ENCODE measurements around the gene CFAP107. TPM values are rescaled to one million over a fixed set of nuclear protein-coding genes. Genes with fewer than 3 reads are reported as not detected.

The CFAP107 gene
- total RNA-seq, 1 donor from 2014 or later, result not detected

- DNase-seq, result no peak
Observed at GRCh38 chr1:12745126-12745991, 641 bp upstream of the CFAP107 start.

DNA sequence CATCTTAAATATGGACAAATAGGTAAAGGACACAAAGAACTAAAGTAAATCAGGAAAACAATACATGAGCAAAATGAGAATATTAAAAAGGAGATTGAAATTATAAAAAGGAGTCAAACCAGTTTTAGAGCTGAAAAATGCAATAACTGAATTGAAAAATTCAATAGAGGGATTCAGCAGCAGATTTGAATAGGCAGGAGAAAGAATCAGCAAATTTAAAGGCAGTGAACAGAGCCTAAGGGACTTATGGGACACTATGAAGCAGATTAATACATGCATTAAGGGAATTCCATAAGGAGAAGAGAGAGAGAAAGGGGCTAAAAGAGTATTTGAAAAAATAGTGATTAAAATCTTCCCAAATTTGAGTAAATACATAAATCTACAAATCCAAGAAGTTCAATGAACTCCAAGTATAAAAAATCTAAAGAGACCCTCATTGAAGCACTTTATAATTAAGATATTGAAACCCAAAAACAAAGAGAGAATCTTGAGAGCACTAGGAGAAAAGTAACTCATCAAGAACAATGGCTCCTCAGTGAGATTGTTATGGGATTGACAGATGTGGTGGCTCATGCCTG lies 2.9 kb downstream of the CFAP107 start:
- DNase-seq, result no peak

GRCh38 chr1:12754738-12755137 lies 8.7 kb downstream of the CFAP107 start:
- no peak for DNase-seq

DNA sequence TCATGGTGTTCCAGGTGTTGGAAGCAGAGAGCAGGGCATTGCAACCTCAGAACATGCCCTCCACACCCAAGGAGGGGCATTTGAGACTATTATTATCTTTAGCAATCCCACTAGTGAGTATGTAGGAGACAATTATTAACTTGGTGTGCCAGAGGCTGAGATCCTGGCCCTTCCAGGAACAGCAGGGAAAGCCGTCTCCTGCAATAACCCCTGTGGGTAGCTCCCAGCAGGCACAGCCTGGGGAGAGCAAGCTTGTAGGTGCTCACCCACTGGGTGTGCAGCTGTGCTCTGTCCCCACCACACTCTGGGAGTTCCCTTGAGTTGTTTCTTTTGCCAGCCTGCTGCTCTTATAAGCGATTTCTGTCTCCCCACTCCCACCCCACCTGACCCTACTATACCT lies 10.3 kb downstream of the CFAP107 start:
- no peak for DNase-seq

GRCh38 chr1:12756768-12757413 lies 10.9 kb downstream of the CFAP107 start:
- DNase-seq, result no peak

DNA sequence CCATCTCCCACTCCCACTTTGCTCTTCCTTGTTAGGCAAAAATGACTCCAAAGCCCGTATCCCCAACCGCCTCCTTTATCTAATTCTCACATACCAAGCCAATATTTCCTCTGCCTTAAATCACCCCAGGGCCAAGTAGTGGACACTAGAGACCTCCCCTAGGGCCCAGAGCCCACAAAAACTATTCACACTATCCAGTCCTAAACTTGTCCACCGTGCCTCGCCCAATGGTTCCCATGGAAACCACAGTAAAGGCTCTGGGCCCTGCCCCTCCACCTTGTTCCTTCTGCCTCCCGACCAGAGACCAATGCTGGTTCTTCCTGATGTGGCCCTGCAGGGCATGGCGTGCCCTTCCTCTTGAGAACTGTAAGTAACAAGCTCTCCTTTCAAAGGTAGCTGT lies 11.8 kb downstream of the CFAP107 start:
- no peak for DNase-seq

GRCh38 chr1:12760256-12760795 lies 14.3 kb downstream of the CFAP107 start:
- DNase-seq, result no peak

DNA sequence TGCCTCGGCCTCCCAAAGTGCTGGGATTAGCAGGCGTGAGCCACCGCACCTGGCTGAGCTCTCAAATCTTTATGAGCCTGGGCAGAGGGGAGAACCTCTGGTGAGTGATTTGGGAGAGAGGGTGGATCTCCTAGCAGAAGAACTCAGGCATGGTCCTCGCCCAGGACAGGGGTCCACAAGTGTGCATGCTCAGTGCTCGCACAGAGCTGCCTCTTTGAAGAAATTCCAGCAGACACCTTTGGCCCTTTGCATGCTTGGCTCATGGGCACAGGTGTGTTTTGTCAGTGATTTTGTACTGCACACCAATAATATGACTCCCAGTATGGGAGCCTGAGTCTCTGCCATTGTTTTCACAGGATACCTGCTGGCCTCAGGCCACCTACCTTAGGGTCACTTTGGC lies 15.8 kb downstream of the CFAP107 start:
- no peak for DNase-seq

- DNase-seq, result no peak
Observed at GRCh38 chr1:12762766-12763165, 16.8 kb downstream of the CFAP107 start.

GRCh38 chr1:12763479-12763878 lies 17.5 kb downstream of the CFAP107 start:
- DNase-seq, result no peak

DNA sequence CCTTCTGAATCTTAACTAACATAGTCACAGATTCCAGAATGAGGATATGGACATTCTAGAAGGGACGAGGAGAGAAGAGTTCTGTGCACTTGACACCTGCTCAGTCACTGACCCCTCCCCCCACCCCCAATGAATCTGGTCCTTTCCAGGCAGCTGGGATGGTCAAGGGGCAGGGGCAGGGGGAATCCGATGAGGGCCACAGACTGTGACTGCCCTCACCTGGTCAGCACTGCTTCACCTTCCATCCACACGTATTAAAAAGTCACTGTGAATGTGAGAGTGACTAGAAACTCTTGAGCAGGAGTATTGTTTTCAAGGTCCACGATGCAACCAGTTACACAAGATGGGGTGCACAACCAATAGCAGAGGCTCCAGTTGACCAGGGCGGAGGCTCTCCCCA lies 18.0 kb downstream of the CFAP107 start:
- no peak for DNase-seq

- DNase-seq, result no peak
Observed at GRCh38 chr1:12769031-12769430, 23.0 kb downstream of the CFAP107 start.

- no peak for DNase-seq
Observed at GRCh38 chr1:12769976-12770505, 24.0 kb downstream of the CFAP107 start.

- DNase-seq, result no peak
Observed at GRCh38 chr1:12770620-12771019, 24.6 kb downstream of the CFAP107 start.

- DNase-seq, result no peak
Observed at GRCh38 chr1:12771186-12771585, 25.2 kb downstream of the CFAP107 start.

- DNase-seq, result no peak
Observed at GRCh38 chr1:12772520-12772919, 26.5 kb downstream of the CFAP107 start.

DNA sequence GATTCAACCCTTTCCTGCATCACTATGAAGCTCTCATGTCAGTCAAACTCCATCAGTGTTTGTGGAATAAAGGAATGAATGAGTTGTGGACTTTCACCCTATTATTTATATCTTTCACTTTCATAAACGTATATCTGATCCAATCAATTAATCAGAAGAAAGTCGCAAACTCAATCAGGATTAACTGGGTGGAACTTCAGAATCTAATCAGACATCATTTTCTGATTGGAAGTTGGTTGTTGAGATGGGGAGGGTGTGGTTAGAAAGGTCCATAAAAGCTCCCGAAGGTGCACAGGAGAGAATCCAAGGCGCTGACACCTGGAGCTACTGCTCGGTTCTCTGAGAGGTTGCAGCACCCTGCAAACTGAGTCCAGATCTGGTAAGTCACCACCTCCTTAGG lies 27.4 kb downstream of the CFAP107 start, which contains the start of gene PRAMEF12:
TSS of gene PRAMEF12 (plus strand) at position 301 of the 400 bp plus-strand sequence. CDS start 1,130 bp downstream, outside the sequence.
- DNase-seq, result no peak

DNA sequence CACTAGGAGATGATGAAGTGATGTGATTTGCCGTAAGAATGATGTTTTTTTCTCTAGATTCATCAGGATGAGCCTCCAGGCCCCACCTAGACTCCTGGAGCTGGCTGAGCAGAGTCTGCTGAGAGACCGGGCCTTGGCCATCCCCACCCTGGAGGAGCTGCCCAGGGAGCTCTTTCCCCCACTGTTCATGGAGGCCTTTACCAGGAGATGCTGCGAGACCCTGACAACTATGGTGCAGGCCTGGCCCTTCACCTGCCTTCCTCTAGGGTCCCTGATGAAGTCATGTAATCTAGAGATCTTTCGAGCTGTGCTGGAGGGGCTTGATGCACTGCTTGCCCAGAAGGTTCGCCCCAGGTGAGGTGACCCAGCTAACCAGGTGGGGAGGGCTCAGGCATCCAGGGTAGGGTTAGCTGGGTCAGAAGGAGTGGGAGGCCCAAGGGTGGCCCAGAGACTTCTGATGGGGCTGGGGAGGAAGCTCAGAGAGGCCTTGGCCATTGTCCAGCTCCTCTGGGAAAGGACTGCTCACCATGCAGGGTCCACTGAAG lies 28.9 kb downstream of the CFAP107 start:
- no peak for DNase-seq

DNA sequence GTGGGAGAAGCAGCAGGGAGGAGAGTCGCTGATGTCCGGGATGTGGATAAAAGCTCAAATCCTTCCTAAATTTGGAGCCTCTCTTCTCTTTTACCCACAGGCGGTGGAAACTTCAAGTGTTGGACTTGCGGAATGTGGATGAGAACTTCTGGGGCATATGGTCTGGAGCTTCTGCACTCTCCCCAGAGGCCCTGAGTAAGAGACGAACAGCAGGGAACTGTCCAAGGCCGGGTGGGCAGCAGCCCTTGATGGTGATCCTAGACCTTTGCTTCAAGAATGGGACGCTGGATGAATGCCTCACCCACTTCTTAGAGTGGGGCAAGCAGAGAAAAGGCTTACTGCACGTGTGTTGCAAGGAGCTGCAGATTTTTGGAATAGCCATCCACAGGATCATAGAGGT lies 29.4 kb downstream of the CFAP107 start:
- DNase-seq, result no peak

DNA sequence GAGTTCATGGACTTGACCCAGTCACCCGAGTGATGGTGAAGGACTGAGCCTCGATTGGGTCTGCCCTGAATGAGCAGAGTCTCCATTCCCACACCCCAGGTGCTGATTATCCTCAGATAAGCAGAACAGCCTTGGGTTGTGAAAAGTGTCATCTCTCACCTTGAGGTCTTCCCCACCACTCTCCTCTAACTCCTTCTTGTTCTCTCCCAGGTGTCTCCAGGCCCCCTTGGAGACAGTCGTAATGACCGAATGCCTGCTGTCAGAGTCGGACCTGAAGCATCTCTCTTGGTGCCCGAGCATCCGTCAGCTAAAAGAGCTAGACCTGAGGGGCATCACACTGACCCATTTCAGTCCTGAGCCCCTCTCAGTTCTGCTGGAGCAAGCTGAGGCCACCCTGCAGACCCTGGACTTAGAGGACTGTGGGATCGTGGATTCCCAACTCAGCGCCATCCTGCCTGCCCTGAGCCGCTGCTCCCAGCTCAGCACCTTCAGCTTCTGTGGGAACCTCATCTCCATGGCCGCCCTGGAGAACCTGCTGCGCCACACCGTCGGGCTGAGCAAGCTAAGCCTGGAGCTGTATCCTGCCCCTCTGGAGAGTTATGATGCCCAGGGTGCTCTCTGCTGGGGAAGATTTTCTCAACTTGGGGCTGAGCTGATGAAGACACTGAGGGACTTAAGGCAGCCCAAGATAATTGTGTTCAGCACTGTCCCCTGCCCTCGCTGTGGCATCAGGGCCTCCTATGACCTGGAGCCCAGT lies 31.0 kb downstream of the CFAP107 start:
- no peak for DNase-seq

DNA sequence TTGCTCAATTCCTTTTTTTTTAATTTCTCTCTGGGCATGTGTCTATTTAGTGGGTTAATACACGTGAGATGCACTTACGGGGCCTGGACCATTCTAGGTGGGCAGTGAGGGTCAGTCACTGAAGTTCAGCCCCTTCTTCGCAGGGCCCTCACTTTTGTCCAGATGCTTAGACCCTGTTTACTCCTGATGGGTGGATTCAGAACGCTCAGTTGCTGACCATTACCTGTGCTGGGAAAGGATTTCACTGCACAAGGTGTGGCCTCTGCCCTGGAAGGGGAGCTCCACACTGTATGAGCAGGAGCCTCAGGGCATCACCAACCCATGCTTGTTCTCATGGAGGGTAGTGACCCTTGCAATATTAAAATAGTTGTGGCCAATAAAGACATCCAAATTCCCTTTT lies 32.1 kb downstream of the CFAP107 start:
- DNase-seq, result no peak

DNA sequence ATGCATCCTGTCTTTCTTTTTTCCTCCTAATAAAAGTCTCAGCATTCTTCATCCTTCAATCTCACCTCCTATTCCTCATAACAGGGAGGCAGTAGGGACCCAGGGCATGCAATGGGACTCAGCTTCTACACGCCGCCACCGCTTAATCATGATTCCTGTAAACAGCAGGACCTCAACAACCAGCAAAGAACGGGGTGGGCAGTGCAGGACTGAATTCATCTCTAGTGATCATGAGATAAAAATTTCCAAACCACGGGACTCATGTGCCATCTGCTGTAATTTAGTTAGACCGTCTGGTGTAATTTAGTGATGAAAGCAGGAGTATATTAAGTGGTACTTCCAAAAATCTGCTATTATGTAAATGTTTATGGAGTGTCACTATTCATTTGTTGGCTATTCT lies 32.9 kb downstream of the CFAP107 start:
- no peak for DNase-seq
